Activated CD8-positive, alpha-beta memory T cell treated with anti-CD3 and anti-CD28 coated beads for 24 hours (primary cell): ENCODE measurements around the gene HEYL.

Source experiments
- DNase-seq: peaks from one replicate; pipeline ENCODE4 v3.0.0-alpha.2; 2020

The HEYL gene

GRCh38 chr1:39663559-39663958, 24.1 kb upstream of the HEYL start:
- DNase-seq, result no peak

- DNase-seq, result no peak
These were observed 23.4 kb upstream of the HEYL start for GRCh38 chr1:39662861-39663260.

- DNase-seq, result no peak
These were observed 20.1 kb upstream of the HEYL start for GRCh38 chr1:39659538-39659937.

- no peak for DNase-seq
These were observed 19.7 kb upstream of the HEYL start for GRCh38 chr1:39659110-39659509.

DNA sequence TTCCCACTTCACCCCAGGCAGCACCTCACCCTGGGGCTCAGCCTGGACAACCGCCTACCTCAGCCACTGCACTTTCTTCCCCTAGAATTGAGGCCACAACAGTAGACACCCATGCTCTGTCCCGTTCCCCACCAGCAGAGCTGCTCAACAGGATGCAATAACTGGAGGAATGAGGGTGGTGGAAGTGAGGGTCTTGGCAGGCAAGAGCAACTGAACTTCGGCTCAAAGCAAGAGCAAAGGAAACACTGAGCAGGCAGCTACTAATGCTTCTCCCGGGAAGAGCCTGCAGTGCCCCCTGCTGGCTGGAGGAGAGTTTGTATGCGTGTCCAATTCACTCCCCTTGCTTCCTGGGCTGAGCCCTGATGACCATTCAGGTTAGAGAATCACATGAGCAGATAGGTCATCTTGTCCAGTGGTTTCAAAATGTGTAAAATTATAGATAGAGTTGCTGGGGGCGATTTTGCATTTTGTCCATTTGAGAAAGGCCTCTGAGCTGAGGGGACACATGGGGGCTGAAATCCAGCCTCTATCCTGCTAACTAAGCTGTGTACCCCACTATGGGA, 18.6 kb upstream of the HEYL start:
- DNase-seq, result peak; percentile 83

DNA sequence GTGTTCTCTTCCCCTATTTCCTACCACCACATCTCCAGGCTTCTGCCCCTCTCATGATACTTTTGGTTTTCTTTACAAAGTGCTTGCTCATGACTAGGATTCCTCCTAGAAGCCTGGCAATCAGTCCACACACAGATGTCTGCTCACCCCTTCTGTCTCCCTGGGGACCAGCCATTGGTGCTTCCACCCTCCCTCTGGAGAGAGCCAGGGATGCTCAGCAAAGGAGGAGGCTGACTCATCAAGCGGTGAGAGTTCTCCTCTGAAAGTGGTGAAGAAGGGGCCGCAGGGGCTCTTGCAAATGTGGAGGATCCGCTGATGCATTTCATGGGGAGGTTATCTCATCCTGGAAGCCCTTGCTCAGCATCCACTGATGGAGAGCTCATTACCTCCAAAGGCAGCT, 18.0 kb upstream of the HEYL start:
- no peak for DNase-seq

- DNase-seq, result no peak
These were observed 16.9 kb upstream of the HEYL start for GRCh38 chr1:39656391-39656790.

GRCh38 chr1:39655578-39656268, 16.3 kb upstream of the HEYL start:
- DNase-seq, result no peak

GRCh38 chr1:39654291-39654690, 14.8 kb upstream of the HEYL start:
- no peak for DNase-seq

GRCh38 chr1:39653546-39654031, 14.1 kb upstream of the HEYL start:
- DNase-seq, result peak; percentile 85

- no peak for DNase-seq
These were observed 13.1 kb upstream of the HEYL start for GRCh38 chr1:39652554-39652953.

DNA sequence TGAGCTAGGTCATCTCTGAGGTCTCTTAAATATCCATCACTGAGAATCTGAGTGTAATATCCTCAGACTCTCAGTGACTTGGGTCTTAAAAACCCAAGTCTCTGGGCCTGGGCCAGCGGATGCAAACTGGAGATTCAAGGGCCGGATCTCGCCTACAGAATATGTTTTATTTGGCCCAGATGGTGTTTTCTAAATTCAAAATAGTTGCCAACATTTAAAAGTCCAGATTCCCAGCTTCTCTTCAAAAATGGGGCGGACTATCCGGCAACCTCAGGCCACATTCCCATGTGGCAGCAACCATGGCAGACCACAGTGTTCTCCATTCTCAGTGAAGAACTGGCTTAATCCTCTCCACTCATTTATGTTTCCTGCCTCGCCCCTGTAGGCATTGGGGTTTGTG, 12.7 kb upstream of the HEYL start:
- no peak for DNase-seq

DNA sequence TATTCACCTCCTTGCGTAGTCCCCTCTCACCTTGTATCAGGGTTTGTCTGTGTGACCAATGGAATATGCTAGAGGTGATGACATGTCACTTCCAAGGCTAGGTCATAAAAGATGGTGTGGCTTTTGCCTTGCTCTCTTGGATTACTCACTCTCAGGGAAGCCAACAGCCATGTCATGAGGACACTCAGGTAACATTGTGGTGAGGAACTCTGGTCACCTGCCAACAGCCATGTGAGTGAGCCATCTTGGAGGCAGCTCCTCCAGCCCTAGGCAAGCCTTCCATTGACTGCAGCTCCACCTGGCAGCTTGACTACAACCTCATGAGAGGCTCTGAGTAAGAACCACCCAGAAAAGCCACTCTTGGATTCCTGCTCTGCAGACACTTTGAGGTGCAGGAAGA, 11.0 kb upstream of the HEYL start:
- no peak for DNase-seq

DNA sequence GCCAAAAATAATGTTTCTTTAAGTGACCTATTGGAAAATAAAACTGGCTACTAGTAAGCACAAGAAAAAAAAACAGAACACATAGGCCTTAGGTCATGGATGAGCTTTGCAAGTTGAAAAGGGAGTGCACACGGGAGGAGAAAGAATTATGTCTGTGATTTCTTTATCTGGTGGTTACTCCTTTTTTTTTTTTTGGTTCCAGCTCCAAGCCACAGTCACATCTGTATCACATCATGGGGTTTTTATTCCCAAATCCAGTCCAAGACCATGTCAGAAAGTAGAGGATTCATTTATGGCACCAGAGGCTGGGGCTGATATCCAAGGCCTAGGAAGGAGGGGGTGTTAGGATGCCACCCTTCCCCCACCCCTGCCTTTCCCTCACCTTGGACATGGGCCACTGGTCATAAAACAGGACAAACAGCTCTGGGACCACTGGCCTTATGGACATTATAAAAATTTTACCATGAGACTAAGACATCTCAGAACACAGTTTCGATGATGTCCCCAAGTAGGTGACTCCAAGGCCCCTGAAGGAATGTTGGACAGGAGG, 10.3 kb upstream of the HEYL start:
- DNase-seq, result no peak

DNA sequence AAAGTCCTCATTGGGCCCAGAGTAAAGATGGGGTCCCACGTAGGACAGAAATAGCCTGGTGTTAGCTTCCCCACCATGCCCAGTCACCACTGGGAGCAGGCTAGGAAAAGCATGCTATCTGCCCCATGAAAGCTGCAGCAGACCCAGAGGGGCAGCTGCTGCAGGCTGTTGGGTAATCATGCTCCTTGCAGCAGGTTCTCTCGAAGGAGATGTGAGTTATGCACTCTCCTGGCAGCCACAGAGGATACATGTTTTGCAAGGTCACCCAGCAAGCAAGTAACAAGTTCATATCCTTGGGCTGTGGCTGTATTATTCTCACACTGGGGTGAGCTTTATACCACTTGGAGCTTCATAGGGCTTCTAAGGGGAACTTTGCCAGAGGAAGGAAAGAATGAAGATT, 9.1 kb upstream of the HEYL start:
- no peak for DNase-seq

DNA sequence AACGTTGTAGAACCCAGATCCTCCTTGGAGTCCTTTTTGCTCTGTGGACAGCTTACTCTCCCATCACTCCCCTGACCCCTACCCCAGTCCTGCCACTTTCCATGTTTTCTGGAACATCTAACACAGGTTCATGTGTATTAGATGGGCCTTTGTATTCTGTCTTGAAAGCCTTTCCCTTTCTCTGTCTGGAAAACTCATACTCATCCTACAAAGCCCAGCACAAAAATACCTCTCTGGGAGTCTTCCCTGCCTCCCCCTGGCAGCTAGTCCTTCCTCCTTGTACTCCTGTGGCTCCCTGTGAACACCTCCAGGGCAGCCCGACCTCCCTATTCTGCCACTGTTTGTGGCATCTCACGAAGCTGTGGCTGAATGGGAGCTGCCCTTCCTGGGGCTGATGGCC, 7.8 kb upstream of the HEYL start:
- no peak for DNase-seq

DNA sequence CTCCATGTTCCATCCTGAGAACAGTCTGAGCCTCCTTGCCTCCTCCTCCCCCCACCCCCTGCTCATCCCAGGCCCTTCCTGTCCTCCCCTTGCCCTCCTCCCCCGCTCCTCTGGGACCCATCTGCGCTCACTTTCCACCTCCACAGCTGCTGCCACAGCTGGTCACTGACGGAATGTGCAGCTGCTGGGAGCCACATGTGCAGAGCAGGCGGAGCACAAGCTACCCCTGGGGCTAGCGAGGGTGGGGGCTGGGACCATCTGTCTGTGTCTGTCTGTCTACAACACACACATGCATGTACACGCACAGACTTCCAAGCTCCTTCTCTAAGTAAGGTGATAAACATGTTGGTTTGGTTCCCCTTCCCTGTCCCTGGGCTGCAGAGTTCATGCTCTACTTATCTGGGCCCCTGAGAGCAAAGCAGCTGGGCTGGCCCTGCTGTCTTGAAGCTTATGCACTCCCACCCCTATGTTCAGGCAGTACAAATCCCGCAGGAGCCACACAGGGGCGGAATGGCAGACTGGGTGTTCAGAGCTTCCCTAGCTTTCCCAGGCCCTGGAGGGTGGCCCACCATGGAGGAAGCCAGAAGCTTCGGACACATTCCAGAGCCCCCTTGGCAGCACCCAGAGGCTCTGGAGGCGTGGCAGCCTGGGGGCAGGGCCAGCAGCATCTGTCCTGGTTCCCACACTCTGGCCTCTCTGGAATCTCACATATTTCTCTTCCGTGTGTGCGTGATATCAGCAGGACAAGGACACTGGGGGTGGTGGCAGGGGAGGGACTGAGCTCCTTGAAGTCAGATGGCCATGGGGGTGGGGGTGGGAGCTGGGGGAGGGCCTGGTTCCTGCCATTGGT, 7.0 kb upstream of the HEYL start:
- no peak for DNase-seq

GRCh38 chr1:39645411-39646043, 6.1 kb upstream of the HEYL start:
- DNase-seq, result no peak

- no peak for DNase-seq
These were observed 4.3 kb upstream of the HEYL start for GRCh38 chr1:39643705-39644104.

DNA sequence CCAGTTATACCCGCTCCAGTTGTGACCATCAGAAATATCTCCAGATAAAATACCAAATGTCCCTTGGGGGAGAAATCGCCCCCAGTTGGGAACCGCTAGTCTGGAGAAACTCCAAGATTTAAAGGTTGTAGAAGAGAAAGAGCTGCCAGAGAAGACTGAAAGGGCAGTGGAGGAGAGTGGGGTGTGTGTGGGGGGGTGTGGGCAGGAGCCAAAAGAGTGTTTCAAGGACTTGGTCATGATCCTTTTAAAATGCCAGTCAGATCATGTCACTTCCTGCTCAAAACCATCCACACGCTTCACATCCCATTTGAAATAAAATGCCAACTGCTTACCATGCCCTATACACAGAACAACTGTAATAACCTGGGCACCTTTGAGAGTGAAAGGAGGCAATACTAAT, 3.4 kb upstream of the HEYL start:
- DNase-seq, result no peak

DNA sequence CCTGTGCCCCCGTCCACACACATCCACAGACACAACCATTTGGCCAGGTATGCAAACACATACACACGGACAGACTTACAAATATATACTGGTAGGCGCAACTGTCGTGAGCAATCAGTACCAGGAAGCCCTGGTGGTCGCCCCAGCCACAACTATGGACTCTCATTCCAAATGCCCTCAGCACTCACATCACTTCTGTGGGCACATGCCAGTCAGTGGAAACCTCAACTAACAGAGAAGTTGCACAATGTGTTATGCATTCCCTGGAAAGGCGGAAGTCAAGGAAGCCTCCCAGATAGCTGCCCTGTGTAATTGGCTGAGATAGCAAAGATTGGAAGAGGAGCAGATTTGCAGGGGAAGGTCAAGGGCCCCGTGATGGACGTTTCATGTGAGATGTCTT, 1.4 kb upstream of the HEYL start:
- DNase-seq, result no peak

DNA sequence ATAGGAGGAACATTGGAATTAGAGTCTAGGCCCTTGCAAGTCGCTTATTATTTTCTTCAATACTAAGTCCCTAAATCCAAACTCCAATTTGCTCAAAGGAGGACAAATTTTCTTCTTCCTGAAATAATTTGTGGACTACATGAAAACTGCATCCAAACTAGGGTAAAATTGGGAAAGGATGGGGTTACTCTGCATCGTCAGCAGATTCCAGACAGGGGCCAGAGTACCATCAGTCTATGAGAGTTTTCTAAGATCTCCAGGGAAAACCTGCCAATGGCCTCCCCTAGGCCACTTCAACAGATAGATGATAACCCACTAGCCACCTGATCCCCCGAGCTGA, 508 bp downstream of the HEYL start:
- no peak for DNase-seq

- DNase-seq, result no peak
These were observed 2.1 kb downstream of the HEYL start for GRCh38 chr1:39637361-39637760.

DNA sequence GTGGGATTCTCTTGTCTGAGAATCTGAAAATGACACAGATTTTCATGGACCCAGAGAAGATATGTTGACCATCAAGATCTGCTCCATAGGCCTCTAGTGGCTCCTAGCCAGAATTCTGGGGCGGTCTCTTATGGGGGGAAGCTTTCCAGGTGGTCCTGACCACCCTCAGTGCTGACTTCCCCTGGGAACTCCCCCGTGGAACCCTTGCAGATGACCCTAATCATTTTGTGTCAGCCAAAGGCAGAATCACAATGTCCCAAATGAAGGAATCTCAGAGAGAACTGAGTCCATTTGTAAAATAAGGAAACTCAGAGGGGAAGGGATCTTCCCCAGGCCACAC, 3.6 kb downstream of the HEYL start:
- no peak for DNase-seq
